Hepatocyte (in vitro differentiated cells): ENCODE results near the gene AKAP12. TPM values are rescaled to one million over a fixed set of nuclear protein-coding genes. Genes with fewer than 3 reads are reported as not detected.

ENCODE experiments used
- DNase-seq: peaks from one replicate; pipeline ENCODE4 v3.0.0-alpha.2; 2016; ENCODE audit warnings: low spot score
- H2AFZ ChIP-seq: fragments of 200-600 bp; sonication (generic); 2 replicates; pipeline ENCODE4 v1.6.0; 2016; ENCODE audit warnings: antibody characterized with exemption, mild to moderate bottlenecking
- H3K27ac ChIP-seq: fragments of 200-600 bp; sonication (generic); 2 replicates; pipeline ENCODE4 v1.5.1; 2016; ENCODE audit warnings: mild to moderate bottlenecking
- H3K27me3 ChIP-seq: fragments of 200-600 bp; sonication (generic); 2 replicates; pipeline ENCODE4 v1.6.1; 2016
- H3K36me3 ChIP-seq: fragments of 200-600 bp; sonication (generic); replicated peaks from 2 replicates; pipeline ENCODE4 v1.5.1; 2016; ENCODE audit warnings: low read depth; ENCODE audit not compliant: insufficient read depth
- H3K4me1 ChIP-seq: fragments of 200-600 bp; sonication (generic); 2 replicates; pipeline ENCODE4 v1.5.1; 2016; ENCODE audit warnings: mild to moderate bottlenecking, moderate library complexity; ENCODE audit not compliant: insufficient read depth
- H3K4me2 ChIP-seq: fragments of 200-600 bp; sonication (generic); 2 replicates; pipeline ENCODE4 v1.6.0; 2016
- H3K4me3 ChIP-seq: fragments of 200-600 bp; sonication (generic); 2 replicates; pipeline ENCODE4 v1.5.1; 2016; ENCODE audit warnings: mild to moderate bottlenecking
- H3K79me2 ChIP-seq: fragments of 200-600 bp; sonication (generic); 2 replicates; pipeline ENCODE4 v1.6.0; 2017; ENCODE audit warnings: mild to moderate bottlenecking
- H3K9me2 ChIP-seq: fragments of 200-600 bp; sonication (generic); replicated peaks from 2 replicates; pipeline ENCODE4 v1.6.0; 2017; ENCODE audit warnings: mild to moderate bottlenecking; ENCODE audit not compliant: insufficient read depth
- H3K9me3 ChIP-seq: fragments of 200-600 bp; sonication (generic); 2 replicates; pipeline ENCODE4 v1.5.1; 2016; ENCODE audit warnings: low read depth, mild to moderate bottlenecking
- H4K20me1 ChIP-seq: fragments of 200-600 bp; sonication (generic); 2 replicates; pipeline ENCODE4 v1.6.0; 2016; ENCODE audit warnings: mild to moderate bottlenecking; ENCODE audit not compliant: insufficient read depth, poor library complexity, severe bottlenecking
- EZH2 ChIP-seq: fragments of 200-600 bp; sonication (generic); IDR thresholded peaks from 2 replicates; pipeline ENCODE4 v1.6.1; 2016; ENCODE audit warnings: antibody characterized with exemption, mild to moderate bottlenecking, borderline replicate concordance
- EZH2phosphoT487 ChIP-seq: fragments of 200-600 bp; sonication (generic); IDR thresholded peaks from one replicate; pipeline ENCODE4 v1.6.1; 2018; ENCODE audit warnings: antibody characterized with exemption, mild to moderate bottlenecking, low read depth, moderate library complexity; ENCODE audit not compliant: unreplicated experiment, severe bottlenecking
- WGBS: methylation state at CpG from one replicate; pipeline ENCODE4 v1.1.6; 2016; ENCODE audit warnings: low lambda C conversion rate; ENCODE audit errors: missing lambda C conversion rate; 5-methylcytosine and 5-hydroxymethylcytosine counted together
- polyA plus RNA-seq: library from polyadenylated mRNA; unstranded; fragments of >200 nt; fragmentation: Nextera tagmentation; extraction: Ambion mirVana; gene quantifications from 2 replicates; pipeline ENCODE4 v1.2.1, GENCODE V29; 2016
- total RNA-seq: library from RNA; depleted of rRNA; stranded (reverse); fragments of >200 nt; gene quantifications from 2 replicates; pipeline ENCODE4 v1.2.3, GENCODE V29; 2014
- TF ChIP-seq, protein P1 (sequence below): fragments of 200-600 bp; sonication (generic); IDR thresholded peaks from 2 replicates; pipeline ENCODE4 v1.5.1; 2016; ENCODE audit warnings: antibody characterized with exemption, mild to moderate bottlenecking; ENCODE audit not compliant: poor library complexity

The AKAP12 gene
- total and polyA plus RNA-seq, 2 experiments from 2014 or later, result 32.1 to 46.2 TPM

DNA sequence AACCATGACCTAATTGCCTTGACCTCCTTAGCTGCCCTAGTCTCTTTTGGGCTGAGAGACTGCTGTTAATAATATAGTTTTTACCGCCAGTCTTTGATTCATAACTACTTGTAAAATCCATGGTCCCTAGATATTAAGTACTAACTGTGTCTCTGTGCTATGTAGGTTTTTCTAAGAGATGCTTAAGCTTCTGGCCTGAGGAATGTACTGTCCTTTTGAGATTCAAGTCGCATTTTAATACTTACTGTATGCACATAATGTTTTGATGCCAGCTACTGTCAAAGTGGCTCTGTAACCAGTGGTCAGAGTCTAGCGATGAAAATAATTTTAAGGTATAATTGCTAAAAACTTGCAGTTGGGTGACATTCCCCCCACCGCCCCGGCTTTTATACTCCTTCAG, 2.1 kb downstream of the AKAP12 start:
- H3K4me2 ChIP-seq, result peak overlapping the region; percentile 96
- WGBS, result 70% methylated on average over 5 of the region's 5 CpGs
- peaks cover 11% of the 10 kb centered on the region for H3K27me3 ChIP-seq

DNA sequence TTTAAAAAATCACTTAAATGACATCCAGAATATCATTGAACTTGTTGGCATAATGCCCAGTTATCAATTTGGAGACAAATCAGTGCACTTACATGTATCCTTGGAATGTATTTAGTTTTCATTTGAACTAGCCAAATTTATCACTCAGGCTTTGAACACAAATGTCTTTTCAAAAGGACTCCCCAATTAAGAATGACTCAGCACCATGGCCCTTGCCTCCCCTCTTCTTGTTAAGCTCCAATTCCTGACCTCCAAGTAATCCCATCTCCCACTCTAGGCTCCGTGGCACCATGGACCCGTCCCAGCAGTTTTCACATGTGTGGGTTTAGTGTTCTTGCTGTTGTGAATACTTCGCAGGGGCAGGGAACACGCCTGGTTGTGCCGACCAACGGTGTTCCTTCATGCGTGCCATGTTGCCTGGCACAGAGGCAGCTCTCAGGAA, 2.7 kb downstream of the AKAP12 start:
- DNase-seq, result no peak
- H3K4me3 ChIP-seq, result no peak overlapping the region
- H3K27ac ChIP-seq, result no peak overlapping the region
- H3K9me3 ChIP-seq, result no peaks in the 10 kb centered on the region
- H4K20me1 ChIP-seq, result no peaks in the 10 kb centered on the region
- no peak overlapping the region for H2AFZ ChIP-seq
- no peaks in the 10 kb centered on the region for H3K36me3 ChIP-seq
- H3K4me1 ChIP-seq, result peaks cover 3% of the 10 kb centered on the region
- peak overlapping the region; percentile 96 for H3K4me2 ChIP-seq
- TF ChIP-seq, protein P1, sequence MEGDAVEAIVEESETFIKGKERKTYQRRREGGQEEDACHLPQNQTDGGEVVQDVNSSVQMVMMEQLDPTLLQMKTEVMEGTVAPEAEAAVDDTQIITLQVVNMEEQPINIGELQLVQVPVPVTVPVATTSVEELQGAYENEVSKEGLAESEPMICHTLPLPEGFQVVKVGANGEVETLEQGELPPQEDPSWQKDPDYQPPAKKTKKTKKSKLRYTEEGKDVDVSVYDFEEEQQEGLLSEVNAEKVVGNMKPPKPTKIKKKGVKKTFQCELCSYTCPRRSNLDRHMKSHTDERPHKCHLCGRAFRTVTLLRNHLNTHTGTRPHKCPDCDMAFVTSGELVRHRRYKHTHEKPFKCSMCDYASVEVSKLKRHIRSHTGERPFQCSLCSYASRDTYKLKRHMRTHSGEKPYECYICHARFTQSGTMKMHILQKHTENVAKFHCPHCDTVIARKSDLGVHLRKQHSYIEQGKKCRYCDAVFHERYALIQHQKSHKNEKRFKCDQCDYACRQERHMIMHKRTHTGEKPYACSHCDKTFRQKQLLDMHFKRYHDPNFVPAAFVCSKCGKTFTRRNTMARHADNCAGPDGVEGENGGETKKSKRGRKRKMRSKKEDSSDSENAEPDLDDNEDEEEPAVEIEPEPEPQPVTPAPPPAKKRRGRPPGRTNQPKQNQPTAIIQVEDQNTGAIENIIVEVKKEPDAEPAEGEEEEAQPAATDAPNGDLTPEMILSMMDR, result no peak
- TF ChIP-seq EZH2phosphoT487 (no peak), EZH2 (no peak)
- H3K27me3 ChIP-seq, result peaks cover 11% of the 10 kb centered on the region
- no peaks in the 10 kb centered on the region for H3K9me2 ChIP-seq
- 74% methylated on average over 7 of the region's 7 CpGs for WGBS
- H3K79me2 ChIP-seq, result peaks cover 3% of the 10 kb centered on the region

More for the DNA sequence above, 2.1 kb downstream of the AKAP12 start:
- no peak overlapping the region for H2AFZ ChIP-seq
- H3K36me3 ChIP-seq, result no peaks in the 10 kb centered on the region
- DNase-seq, result no peak
- H3K4me1 ChIP-seq, result peaks cover 3% of the 10 kb centered on the region
- no peak overlapping the region for H3K27ac ChIP-seq
- peaks cover 3% of the 10 kb centered on the region for H3K79me2 ChIP-seq
- H3K9me3 ChIP-seq, result no peaks in the 10 kb centered on the region
- H4K20me1 ChIP-seq, result no peaks in the 10 kb centered on the region
- no peaks in the 10 kb centered on the region for H3K9me2 ChIP-seq
- H3K4me3 ChIP-seq, result peak overlapping the region; percentile 73
- TF ChIP-seq EZH2phosphoT487, result no peak
- no peak for TF ChIP-seq EZH2
- TF ChIP-seq, protein P1, result no peak

DNA sequence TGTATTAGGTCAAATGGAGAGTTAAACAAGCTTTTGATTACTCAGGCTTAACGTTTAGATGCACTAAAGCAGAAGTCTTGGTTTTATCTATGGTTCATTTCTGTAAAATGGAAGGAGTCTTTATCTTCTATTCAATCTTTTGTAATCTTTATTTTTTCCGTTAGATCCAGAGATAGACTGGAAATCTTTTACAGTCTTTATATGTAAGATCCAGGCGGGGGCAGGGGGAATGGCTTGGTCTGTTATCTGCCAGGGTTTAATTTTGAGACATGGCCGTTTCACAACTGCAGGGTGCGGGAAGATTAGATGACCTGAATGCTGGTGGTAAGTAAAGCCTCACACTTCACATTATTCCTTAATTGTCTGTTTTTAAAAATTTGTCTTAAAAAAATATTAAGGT, 3.7 kb downstream of the AKAP12 start:
- peaks cover 3% of the 10 kb centered on the region for H3K79me2 ChIP-seq
- 53% methylated on average over 5 of the region's 5 CpGs for WGBS
- no peaks in the 10 kb centered on the region for H3K9me2 ChIP-seq
- H3K4me2 ChIP-seq, result peak overlapping the region; percentile 96
- no peak overlapping the region for H3K27ac ChIP-seq
- DNase-seq, result no peak
- TF ChIP-seq, protein P1, result no peak
- TF ChIP-seq EZH2 (no peak), EZH2phosphoT487 (no peak)
- H3K27me3 ChIP-seq, result peaks cover 11% of the 10 kb centered on the region
- H4K20me1 ChIP-seq, result no peaks in the 10 kb centered on the region
- no peak overlapping the region for H3K4me3 ChIP-seq
- peaks cover 3% of the 10 kb centered on the region for H3K4me1 ChIP-seq
- H3K9me3 ChIP-seq, result no peaks in the 10 kb centered on the region
- H3K36me3 ChIP-seq, result no peaks in the 10 kb centered on the region
- H2AFZ ChIP-seq, result no peak overlapping the region
